ENCODE measurements around the gene NLGN1.

The NLGN1 gene

DNA sequence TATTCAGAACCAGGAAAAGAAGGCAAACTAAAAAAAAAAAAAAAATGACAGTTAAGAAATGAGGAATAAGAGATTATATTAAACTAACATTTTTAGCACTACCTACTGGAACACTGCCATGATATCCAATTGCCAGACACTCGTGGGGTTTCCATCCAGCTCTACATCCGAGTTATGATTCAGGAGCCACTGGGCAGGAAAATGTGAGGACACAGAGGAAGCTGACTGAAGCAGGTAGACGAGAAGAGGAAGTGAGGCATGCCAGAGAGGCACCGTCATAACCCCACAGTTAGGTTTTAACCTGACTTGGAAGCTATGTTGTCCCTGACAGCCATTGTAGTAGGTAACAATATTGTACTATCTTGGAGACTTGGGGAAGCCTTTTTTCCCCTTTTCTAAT lies 495.0 kb downstream of the NLGN1 start:
- no peaks in the 10 kb centered on the region for H4K20me1 ChIP-seq (ENCODE audit: insufficient read depth, low read length)
- no peaks in the 10 kb centered on the region for H3K27me3 ChIP-seq (ENCODE audit: insufficient read depth, low read length)
- TF ChIP-seq, protein P1, sequence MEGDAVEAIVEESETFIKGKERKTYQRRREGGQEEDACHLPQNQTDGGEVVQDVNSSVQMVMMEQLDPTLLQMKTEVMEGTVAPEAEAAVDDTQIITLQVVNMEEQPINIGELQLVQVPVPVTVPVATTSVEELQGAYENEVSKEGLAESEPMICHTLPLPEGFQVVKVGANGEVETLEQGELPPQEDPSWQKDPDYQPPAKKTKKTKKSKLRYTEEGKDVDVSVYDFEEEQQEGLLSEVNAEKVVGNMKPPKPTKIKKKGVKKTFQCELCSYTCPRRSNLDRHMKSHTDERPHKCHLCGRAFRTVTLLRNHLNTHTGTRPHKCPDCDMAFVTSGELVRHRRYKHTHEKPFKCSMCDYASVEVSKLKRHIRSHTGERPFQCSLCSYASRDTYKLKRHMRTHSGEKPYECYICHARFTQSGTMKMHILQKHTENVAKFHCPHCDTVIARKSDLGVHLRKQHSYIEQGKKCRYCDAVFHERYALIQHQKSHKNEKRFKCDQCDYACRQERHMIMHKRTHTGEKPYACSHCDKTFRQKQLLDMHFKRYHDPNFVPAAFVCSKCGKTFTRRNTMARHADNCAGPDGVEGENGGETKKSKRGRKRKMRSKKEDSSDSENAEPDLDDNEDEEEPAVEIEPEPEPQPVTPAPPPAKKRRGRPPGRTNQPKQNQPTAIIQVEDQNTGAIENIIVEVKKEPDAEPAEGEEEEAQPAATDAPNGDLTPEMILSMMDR (IDR thresholded peaks at IDR 0.05; ENCODE audit: low read length), result no peak
- no peak for TF ChIP-seq EZH2 (IDR thresholded peaks at IDR 0.05; ENCODE audit: borderline replicate concordance, low read length)
- H3K4me3 ChIP-seq (ENCODE audit: low read depth, low read length, poor library complexity, severe bottlenecking), result no peak overlapping the region
- H3K4me1 ChIP-seq (ENCODE audit: insufficient read depth, low read length, severe bottlenecking), result peaks cover 39% of the 10 kb centered on the region
- H2AFZ ChIP-seq (ENCODE audit: low read length), result no peak overlapping the region
- H3K27ac ChIP-seq (ENCODE audit: low read depth, low read length, poor library complexity, severe bottlenecking), result no peak overlapping the region
- no peaks in the 10 kb centered on the region for H3K79me2 ChIP-seq (ENCODE audit: insufficient read depth, low read length)
- no peak overlapping the region for H3K9ac ChIP-seq (ENCODE audit: low read length)
- no peaks in the 10 kb centered on the region for H3K9me3 ChIP-seq (ENCODE audit: low read length)
- H3K4me2 ChIP-seq (ENCODE audit: low read length), result peak overlapping the region; percentile 5; the same call in 1 of the 2 replicates
- no peaks in the 10 kb centered on the region for H3K36me3 ChIP-seq (ENCODE audit: insufficient read depth, low read length)
- no peaks in the 10 kb centered on the region for H3K9me2 ChIP-seq (ENCODE audit: low read depth, low read length)
- no peaks in the 10 kb centered on the region for H3F3A ChIP-seq (ENCODE audit: insufficient read depth, low read length)

DNA sequence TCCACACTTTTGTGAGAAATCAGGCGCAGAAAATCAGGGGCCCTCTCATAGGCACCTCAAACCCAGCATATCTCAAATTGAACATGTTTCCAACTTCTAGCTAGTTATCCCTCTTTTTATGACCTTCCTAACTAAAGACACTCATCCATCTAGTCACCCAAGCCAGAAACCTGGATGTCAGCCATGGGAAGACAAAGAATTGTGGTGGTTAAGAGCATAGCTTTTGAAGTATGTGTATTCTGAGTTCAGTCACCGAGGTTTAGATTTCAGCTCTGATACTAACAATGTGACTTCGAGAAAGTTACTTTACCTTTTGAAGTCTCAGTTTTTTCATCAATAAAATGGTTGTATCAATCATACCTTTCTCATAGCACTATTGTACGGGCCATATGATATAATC lies 495.5 kb downstream of the NLGN1 start:
- no peak overlapping the region for H3K4me2 ChIP-seq (ENCODE audit: low read length)
- H3K27me3 ChIP-seq (ENCODE audit: insufficient read depth, low read length), result no peaks in the 10 kb centered on the region
- no peak overlapping the region for H3K4me3 ChIP-seq (ENCODE audit: low read depth, low read length, poor library complexity, severe bottlenecking)
- no peaks in the 10 kb centered on the region for H3K9me2 ChIP-seq (ENCODE audit: low read depth, low read length)
- peaks cover 39% of the 10 kb centered on the region for H3K4me1 ChIP-seq (ENCODE audit: insufficient read depth, low read length, severe bottlenecking)
- H3K9ac ChIP-seq (ENCODE audit: low read length), result no peak overlapping the region
- no peaks in the 10 kb centered on the region for H3K9me3 ChIP-seq (ENCODE audit: low read length)
- H2AFZ ChIP-seq (ENCODE audit: low read length), result no peak overlapping the region
- TF ChIP-seq, protein P1 (IDR thresholded peaks at IDR 0.05; ENCODE audit: low read length), result no peak
- no peak for TF ChIP-seq EZH2 (IDR thresholded peaks at IDR 0.05; ENCODE audit: borderline replicate concordance, low read length)
- H4K20me1 ChIP-seq (ENCODE audit: insufficient read depth, low read length), result no peaks in the 10 kb centered on the region
- no peaks in the 10 kb centered on the region for H3F3A ChIP-seq (ENCODE audit: insufficient read depth, low read length)
- no peaks in the 10 kb centered on the region for H3K36me3 ChIP-seq (ENCODE audit: insufficient read depth, low read length)
- no peak overlapping the region for H3K27ac ChIP-seq (ENCODE audit: low read depth, low read length, poor library complexity, severe bottlenecking)
- H3K79me2 ChIP-seq (ENCODE audit: insufficient read depth, low read length), result no peaks in the 10 kb centered on the region

DNA sequence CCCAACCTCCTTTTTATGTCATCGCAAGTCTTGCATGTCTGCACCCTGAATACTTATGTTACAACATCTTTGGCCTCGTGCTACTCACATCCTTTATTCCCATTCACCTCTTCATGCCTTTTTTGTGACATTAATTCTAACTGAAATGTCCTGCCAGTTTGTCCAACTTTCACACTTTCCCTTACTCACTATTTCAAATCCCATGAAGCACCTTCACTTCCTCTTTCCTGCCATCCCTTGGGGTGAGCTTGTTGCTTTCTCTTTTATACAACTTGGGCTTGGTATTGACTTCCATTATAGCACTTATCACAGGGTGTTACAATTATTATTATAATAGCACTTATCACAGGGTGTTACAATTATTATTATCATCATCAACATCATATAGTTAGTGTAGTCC lies 496.3 kb downstream of the NLGN1 start:
- no peak overlapping the region for H3K9ac ChIP-seq (ENCODE audit: low read length)
- no peak overlapping the region for H3K4me2 ChIP-seq (ENCODE audit: low read length)
- no peak overlapping the region for H3K27ac ChIP-seq (ENCODE audit: low read depth, low read length, poor library complexity, severe bottlenecking)
- TF ChIP-seq EZH2 (IDR thresholded peaks at IDR 0.05; ENCODE audit: borderline replicate concordance, low read length), result no peak
- TF ChIP-seq, protein P1 (IDR thresholded peaks at IDR 0.05; ENCODE audit: low read length), result no peak
- no peaks in the 10 kb centered on the region for H3K9me3 ChIP-seq (ENCODE audit: low read length)
- H2AFZ ChIP-seq (ENCODE audit: low read length), result no peak overlapping the region
- peaks cover 37% of the 10 kb centered on the region for H3K4me1 ChIP-seq (ENCODE audit: insufficient read depth, low read length, severe bottlenecking)
- H3K9me2 ChIP-seq (ENCODE audit: low read depth, low read length), result no peaks in the 10 kb centered on the region
- no peaks in the 10 kb centered on the region for H4K20me1 ChIP-seq (ENCODE audit: insufficient read depth, low read length)
- H3K4me3 ChIP-seq (ENCODE audit: low read depth, low read length, poor library complexity, severe bottlenecking), result no peak overlapping the region
- H3K79me2 ChIP-seq (ENCODE audit: insufficient read depth, low read length), result no peaks in the 10 kb centered on the region
- no peaks in the 10 kb centered on the region for H3K27me3 ChIP-seq (ENCODE audit: insufficient read depth, low read length)
- H3K36me3 ChIP-seq (ENCODE audit: insufficient read depth, low read length), result no peaks in the 10 kb centered on the region
- no peaks in the 10 kb centered on the region for H3F3A ChIP-seq (ENCODE audit: insufficient read depth, low read length)

All from OCI-LY1 (cell line).